ENCODE measurements around the gene COG4.

COG4 gene

DNA sequence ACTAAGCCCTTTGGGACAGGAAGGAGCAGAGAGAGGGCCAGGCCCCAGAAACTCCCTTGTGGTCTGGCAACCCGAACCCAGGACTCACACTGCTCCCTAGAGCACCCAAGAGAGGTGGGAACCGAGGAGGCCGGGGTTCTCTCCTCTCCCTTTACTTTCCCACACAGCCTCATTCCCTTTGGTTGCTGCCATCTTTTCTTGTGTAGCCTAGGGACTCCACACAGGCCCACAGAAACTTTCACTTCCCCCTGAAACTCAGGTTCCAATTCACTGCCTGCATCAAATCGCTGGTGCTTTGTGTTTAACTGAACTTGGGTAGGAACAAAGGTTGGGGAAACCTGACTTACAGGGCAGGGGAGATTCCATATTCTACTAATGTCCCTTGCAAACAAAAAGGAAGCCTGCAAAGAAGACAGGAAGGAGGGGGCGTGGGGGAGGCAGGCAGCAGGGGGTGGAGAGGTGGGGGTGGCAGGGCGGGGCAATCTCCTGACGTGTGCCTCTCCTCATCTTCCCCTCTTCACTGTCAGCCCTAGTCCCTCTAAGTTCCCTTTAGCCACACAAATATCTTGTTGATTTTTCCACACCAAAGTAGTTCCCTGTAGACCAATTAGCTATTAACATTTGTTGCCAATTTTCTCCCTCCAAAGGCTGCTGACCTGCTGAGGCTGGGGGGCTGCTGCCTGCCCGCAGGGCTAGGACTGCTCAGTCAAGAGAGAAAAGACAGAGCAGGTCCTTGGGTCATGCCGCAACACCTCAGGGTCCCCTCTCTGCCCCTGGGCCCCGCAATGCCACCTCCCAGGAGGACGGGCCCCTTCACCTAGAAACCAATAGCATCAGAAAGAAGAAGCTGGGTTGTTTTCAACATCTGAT, 92.5 kb downstream of the COG4 start:
- DNase-seq = no peak
